ENCODE measurements around the gene SRPK1. TPM values are rescaled to one million over a fixed set of nuclear protein-coding genes. Genes with fewer than 3 reads are reported as not detected.
"Not testable (repeated sequence)": the region's sequence is repeated elsewhere in the genome, so short reads cannot be mapped to it uniquely, and the experiment has no call there.

SRPK1 gene
- total RNA-seq, 2 experiments from 2014 or later: 117 to 133 TPM

DNA sequence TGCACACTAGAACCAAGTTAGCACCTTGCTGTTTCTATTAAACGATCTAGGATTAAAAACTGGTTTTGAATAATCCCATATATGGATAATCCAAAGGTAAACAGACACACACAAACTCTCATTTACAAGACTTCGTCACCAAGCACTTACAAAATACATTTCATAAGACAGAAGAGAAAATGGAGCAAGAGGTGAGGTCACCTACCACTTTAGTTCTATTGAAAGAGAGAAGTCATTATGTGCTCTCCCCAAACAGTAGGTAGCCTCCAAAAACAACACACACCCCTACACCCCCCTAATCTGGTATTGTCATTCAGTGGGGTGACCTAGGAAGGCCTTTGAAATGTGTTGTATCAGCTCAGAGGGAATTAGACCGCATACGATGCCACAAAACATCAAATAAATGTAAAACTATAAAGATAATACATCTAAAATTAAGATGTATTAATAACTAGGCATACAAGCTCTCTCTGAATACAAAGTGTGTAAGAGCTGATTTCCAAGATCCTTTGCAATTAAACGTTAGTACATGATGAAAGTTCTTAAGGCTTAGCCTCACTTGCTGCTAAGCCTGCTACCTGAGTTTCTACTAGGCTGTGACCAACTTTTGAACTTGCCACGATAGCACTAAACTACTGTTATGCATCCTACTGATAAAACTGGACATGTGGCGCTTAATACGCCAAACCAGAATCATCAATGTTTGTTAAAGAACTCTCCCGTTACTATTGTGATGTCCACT lies 1.6 kb downstream of the SRPK1 start:
- peaks cover 32% of the 10 kb centered on the region for H3K36me3 Mint-ChIP-seq (ENCODE audit: low read depth)
- H3K4me1 Mint-ChIP-seq (ENCODE audit: low read depth): peaks cover 33% of the 10 kb centered on the region
- H3K9me3 Mint-ChIP-seq: no peaks in the 10 kb centered on the region
- H3K27me3 Mint-ChIP-seq: no peaks in the 10 kb centered on the region
- no peak for TF ChIP-seq CTCF (IDR thresholded peaks at IDR 0.05)
- POLR2A ChIA-PET: interaction anchor here (1.4 to 2.0 kb wide), 2 partner anchors 15 to 109 kb away, joined by 6 to 10 read pairs; partner anchors contain the start of gene MAPK14
- ATAC-seq: peak; percentile 15
- CTCF ChIA-PET: interaction anchor here (1.3 kb wide), 1 partner anchor 175 kb away, joined by 6 read pairs; no protein-coding TSS in a partner anchor
- H3K4me3 Mint-ChIP-seq: peak overlapping the region; percentile 92
- peak overlapping the region; percentile 97 for H3K27ac Mint-ChIP-seq
- intact Hi-C loops (cut with micrococcal nuclease): no loop called here
- no peak for DNase-seq

- H3K9me3 Mint-ChIP-seq; intact Hi-C loops (cut with micrococcal nuclease); ATAC-seq; DNase-seq; H3K27me3 Mint-ChIP-seq; CTCF ChIA-PET: not testable (repeated sequence)
- peak overlapping the region; percentile 38 for H3K27ac Mint-ChIP-seq
- POLR2A ChIA-PET: interaction anchor here (0.6 to 1.6 kb wide), 4 partner anchors 9 to 184 kb away, joined by 3 to 5 read pairs (median 4); partner anchors contain the start of gene MAPK14
- H3K4me3 Mint-ChIP-seq: peak overlapping the region; percentile 18
- peaks cover 49% of the 10 kb centered on the region for H3K36me3 Mint-ChIP-seq (ENCODE audit: low read depth)
- H3K4me1 Mint-ChIP-seq (ENCODE audit: low read depth): peaks cover 25% of the 10 kb centered on the region
These were observed 4.0 kb downstream of the SRPK1 start for GRCh38 chr6:35916893-35917292.

DNA sequence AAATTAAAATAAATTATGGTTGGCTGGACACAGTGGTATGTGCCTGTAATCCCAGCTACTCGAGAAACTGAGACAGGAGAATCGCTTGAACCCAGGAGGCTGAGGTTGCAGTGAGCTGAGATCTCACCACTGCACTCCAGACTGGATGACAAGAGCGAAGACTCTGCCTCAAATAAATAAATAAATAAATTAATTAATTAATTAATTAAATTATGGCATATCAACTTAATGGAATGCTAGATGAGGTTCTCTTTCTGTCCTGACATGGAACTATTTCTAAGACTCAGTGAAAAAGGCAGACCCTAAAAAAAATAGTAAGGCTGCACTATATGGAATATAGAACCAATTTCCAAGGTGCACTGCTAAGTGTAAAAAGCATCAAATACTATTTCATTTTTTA lies 4.8 kb downstream of the SRPK1 start:
- Mint-ChIP-seq H3K4me3 (no peak overlapping the region), H3K27me3 (no peaks in the 10 kb centered on the region), H3K27ac (no peak overlapping the region), H3K36me3 (ENCODE audit: low read depth) (peaks cover 57% of the 10 kb centered on the region), H3K4me1 (ENCODE audit: low read depth) (peaks cover 22% of the 10 kb centered on the region), H3K9me3 (peaks cover 2% of the 10 kb centered on the region)
- DNase-seq (no peak), ATAC-seq (no peak)
- POLR2A ChIA-PET: interaction anchor here (0.6 to 1.6 kb wide), 3 partner anchors 112 to 919 kb away, joined by 3 to 4 read pairs (median 3); partner anchors contain the start of gene MAPK14
- CTCF ChIA-PET: no interaction called here
- intact Hi-C loops (cut with micrococcal nuclease): no loop called here
- TF ChIP-seq CTCF (IDR thresholded peaks at IDR 0.05): no peak

DNA sequence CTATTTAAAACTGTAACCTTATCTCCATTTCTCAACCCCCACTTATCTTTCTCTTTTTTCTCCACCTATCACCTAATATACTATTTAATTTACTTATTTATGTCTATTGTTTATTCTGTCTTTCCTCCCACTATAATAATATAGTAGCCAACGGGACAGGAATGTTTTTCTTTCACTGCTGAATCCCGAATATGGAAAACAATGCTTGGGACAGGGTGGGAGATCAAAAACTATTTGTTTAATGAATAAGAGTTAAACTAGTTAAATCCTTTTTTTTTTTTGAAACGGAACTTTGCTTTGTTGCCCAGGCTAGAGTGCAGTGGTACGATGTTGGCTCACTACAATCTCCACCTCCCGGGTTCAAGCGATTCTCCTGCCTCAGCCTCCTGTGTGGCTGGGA lies 6.4 kb downstream of the SRPK1 start:
- Mint-ChIP-seq H3K27ac (no peak overlapping the region), H3K27me3 (no peaks in the 10 kb centered on the region), H3K36me3 (ENCODE audit: low read depth) (peaks cover 65% of the 10 kb centered on the region), H3K4me3 (no peak overlapping the region), H3K4me1 (ENCODE audit: low read depth) (peaks cover 22% of the 10 kb centered on the region), H3K9me3 (peaks cover 12% of the 10 kb centered on the region)
- intact Hi-C loops (cut with micrococcal nuclease): no loop called here
- CTCF ChIA-PET: no interaction called here
- DNase-seq (no peak), ATAC-seq (no peak)
- POLR2A ChIA-PET: no interaction called here
- TF ChIP-seq CTCF (IDR thresholded peaks at IDR 0.05): no peak

DNA sequence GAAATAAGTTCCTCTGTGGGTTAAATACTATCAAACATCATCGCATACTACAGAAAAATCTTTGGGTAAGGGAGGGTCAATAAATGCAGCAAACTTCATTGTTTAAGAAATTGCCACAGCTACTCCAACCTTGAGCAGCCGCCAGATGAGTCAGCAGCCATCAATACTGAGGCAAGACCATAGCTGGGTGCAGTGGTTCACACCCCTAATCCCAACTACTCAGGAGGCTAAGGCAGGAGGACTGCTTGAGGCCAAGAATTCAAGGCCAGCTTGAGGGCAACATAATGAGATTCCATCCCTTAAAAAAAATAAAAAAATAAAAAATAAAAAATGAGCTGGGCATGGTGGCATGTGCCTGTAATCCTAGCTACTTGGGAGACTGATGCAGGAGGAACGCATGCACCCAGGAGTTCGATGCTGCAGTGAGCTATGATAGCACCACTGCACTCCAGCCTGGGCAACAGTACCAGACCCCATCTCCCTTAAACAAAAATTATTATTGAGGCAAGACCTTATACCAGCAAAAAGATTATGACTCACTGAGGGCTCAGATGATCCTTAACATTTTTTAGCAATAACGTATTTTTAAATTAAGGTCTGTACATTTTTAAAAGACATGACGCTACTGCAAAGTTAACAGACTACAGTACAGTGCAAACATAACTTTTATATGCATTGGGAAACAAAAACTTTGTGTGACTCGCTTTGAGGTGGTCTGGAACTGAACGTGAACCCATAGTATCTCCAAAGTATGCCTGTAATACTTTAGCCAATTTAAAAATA lies 8.8 kb downstream of the SRPK1 start:
- ATAC-seq (no peak), DNase-seq (no peak)
- Mint-ChIP-seq H3K4me3 (no peak overlapping the region), H3K9me3 (peaks cover 23% of the 10 kb centered on the region), H3K36me3 (ENCODE audit: low read depth) (peaks cover 67% of the 10 kb centered on the region), H3K27me3 (no peaks in the 10 kb centered on the region), H3K27ac (no peak overlapping the region), H3K4me1 (ENCODE audit: low read depth) (peaks cover 11% of the 10 kb centered on the region)
- intact Hi-C loops (cut with micrococcal nuclease): no loop called here
- CTCF ChIA-PET: no interaction called here
- no peak for TF ChIP-seq CTCF (IDR thresholded peaks at IDR 0.05)
- POLR2A ChIA-PET: interaction anchor here (0.6 to 1.5 kb wide), 3 partner anchors 9 to 15 kb away, joined by 4 to 6 read pairs (median 4); partner anchors contain the start of gene SRPK1

- H3K27me3 Mint-ChIP-seq; intact Hi-C loops (cut with micrococcal nuclease); DNase-seq; CTCF ChIA-PET; H3K27ac Mint-ChIP-seq; H3K4me3 Mint-ChIP-seq; ATAC-seq: not testable (repeated sequence)
- peaks cover 17% of the 10 kb centered on the region for H3K4me1 Mint-ChIP-seq (ENCODE audit: low read depth)
- POLR2A ChIA-PET: interaction anchor here (1.0 kb wide), 1 partner anchor 17 kb away, joined by 3 read pairs; no protein-coding TSS in a partner anchor
- H3K9me3 Mint-ChIP-seq: peaks cover 23% of the 10 kb centered on the region
- H3K36me3 Mint-ChIP-seq (ENCODE audit: low read depth): peaks cover 70% of the 10 kb centered on the region
These were observed 11.3 kb downstream of the SRPK1 start for GRCh38 chr6:35909571-35909970.

DNA sequence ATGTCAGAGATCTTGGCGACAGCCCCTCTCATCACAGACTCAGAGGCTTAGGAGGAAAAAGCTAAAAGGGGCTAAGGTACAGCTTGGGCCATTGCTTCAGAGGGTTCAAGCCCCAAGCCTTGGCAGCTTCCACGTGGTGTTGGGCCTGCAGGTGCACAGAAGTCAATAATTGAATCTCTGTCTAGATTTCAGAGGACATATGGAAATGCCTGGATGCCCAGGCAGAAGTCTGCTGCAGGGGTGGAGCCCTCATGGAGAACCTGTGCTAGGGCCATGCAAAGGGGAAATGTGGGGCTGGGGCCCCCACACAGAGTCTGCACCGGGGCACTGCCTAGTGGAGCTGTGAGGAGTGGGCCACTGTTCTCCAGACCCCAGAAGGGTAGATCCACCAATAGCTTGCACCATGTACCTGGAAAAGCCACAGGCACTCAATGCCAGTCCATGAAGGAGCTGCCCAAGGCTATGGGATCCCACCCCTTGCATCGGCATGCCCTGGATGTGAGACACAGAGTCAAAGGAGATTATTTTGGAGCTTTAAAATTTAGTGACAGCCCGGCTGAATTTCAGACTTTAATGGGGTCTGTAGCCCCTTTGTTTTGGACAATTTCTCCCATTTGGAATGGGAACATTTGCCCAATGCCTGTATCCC lies 12.0 kb downstream of the SRPK1 start:
- H3K27me3 Mint-ChIP-seq; H3K27ac Mint-ChIP-seq; H3K4me3 Mint-ChIP-seq; DNase-seq; ATAC-seq; CTCF ChIA-PET; intact Hi-C loops (cut with micrococcal nuclease): not testable (repeated sequence)
- Mint-ChIP-seq H3K9me3 (peaks cover 23% of the 10 kb centered on the region), H3K36me3 (ENCODE audit: low read depth) (peaks cover 70% of the 10 kb centered on the region), H3K4me1 (ENCODE audit: low read depth) (peaks cover 17% of the 10 kb centered on the region)
- POLR2A ChIA-PET: interaction anchor here (0.6 to 1.0 kb wide), 3 partner anchors 8 to 1333 kb away, joined by 3 to 4 read pairs (median 3); no protein-coding TSS in a partner anchor

All from activated CD8-positive, alpha-beta T cell treated with anti-CD3 and anti-CD28 coated beads for 36 hours (primary cell).